OCI-LY1 (cell line): ENCODE data around the gene SLC24A3.

Experiments used
- H2AFZ ChIP-seq: fragments of 200-600 bp; sonication (generic), shearing (Covaris generic); 2 replicates; pipeline ENCODE4 v1.6.0; 2014; ENCODE audit warnings: antibody characterized with exemption, mild to moderate bottlenecking, low read length
- H3F3A ChIP-seq: fragments of 200-600 bp; sonication (generic), shearing (Covaris generic); 2 replicates; pipeline ENCODE4 v1.6.0; 2014; ENCODE audit warnings: mild to moderate bottlenecking, antibody characterized with exemption, low read length, moderate library complexity; ENCODE audit not compliant: insufficient read depth
- H3K27ac ChIP-seq: fragments of 200-600 bp; sonication (generic); 2 replicates; pipeline ENCODE4 v1.5.1; 2014; ENCODE audit warnings: low read length, mixed run types, mild to moderate bottlenecking, low read depth; ENCODE audit not compliant: poor library complexity, severe bottlenecking
- H3K27me3 ChIP-seq: fragments of 200-600 bp; sonication (generic); 2 replicates; pipeline ENCODE4 v1.6.0; 2014; ENCODE audit warnings: antibody characterized with exemption, mild to moderate bottlenecking, low read length, moderate library complexity; ENCODE audit not compliant: insufficient read depth
- H3K36me3 ChIP-seq: fragments of 200-600 bp; sonication (generic); 2 replicates; pipeline ENCODE4 v1.6.1; 2014; ENCODE audit warnings: mild to moderate bottlenecking, antibody characterized with exemption, low read length, moderate library complexity, mixed read lengths; ENCODE audit not compliant: insufficient read depth
- H3K4me1 ChIP-seq: fragments of 200-600 bp; sonication (generic); 2 replicates; pipeline ENCODE4 v1.5.1; 2014; ENCODE audit warnings: mild to moderate bottlenecking, low read length, moderate library complexity; ENCODE audit not compliant: insufficient read depth, severe bottlenecking
- H3K4me2 ChIP-seq: fragments of 200-600 bp; sonication (generic), shearing (Covaris generic); 2 replicates; pipeline ENCODE4 v1.6.1; 2014; ENCODE audit warnings: low read length
- H3K4me3 ChIP-seq: fragments of 200-600 bp; sonication (generic); 2 replicates; pipeline ENCODE4 v1.5.1; 2014; ENCODE audit warnings: low read length, low read depth, mild to moderate bottlenecking, mixed read lengths; ENCODE audit not compliant: poor library complexity, severe bottlenecking
- H3K79me2 ChIP-seq: fragments of 200-600 bp; shearing (Covaris generic); 2 replicates; pipeline ENCODE4 v1.6.1; 2016; ENCODE audit warnings: mixed run types, low read length, mixed read lengths; ENCODE audit not compliant: insufficient read depth
- H3K9ac ChIP-seq: fragments of 200-600 bp; sonication (generic), shearing (Covaris generic); 2 replicates; pipeline ENCODE4 v1.6.1; 2014; ENCODE audit warnings: mild to moderate bottlenecking, low read length, mixed read lengths
- H3K9me2 ChIP-seq: fragments of 200-600 bp; sonication (generic), shearing (Covaris generic); 2 replicates; pipeline ENCODE4 v1.6.1; 2014; ENCODE audit warnings: low read depth, mild to moderate bottlenecking, low read length, mixed read lengths
- H3K9me3 ChIP-seq: fragments of 200-600 bp; shearing (Covaris generic); 2 replicates; pipeline ENCODE4 v1.6.1; 2014; ENCODE audit warnings: low read length, mixed read lengths
- H4K20me1 ChIP-seq: fragments of 200-600 bp; sonication (generic), shearing (Covaris generic); 2 replicates; pipeline ENCODE4 v1.6.0; 2016; ENCODE audit warnings: mild to moderate bottlenecking, low read length; ENCODE audit not compliant: insufficient read depth
- CTCF ChIP-seq: fragments of 200-600 bp; sonication (generic), shearing (Covaris generic); IDR thresholded peaks from 2 replicates; pipeline ENCODE4 v1.5.1; 2017; ENCODE audit warnings: mild to moderate bottlenecking, antibody characterized with exemption, low read length, moderate library complexity, mixed read lengths
- EZH2 ChIP-seq: fragments of 200-600 bp; sonication (generic), shearing (Covaris generic); IDR thresholded peaks from 2 replicates; pipeline ENCODE4 v1.8.0; 2017; ENCODE audit warnings: borderline replicate concordance, mixed run types, mild to moderate bottlenecking, antibody characterized with exemption, low read length, moderate library complexity, mixed read lengths

The SLC24A3 gene

GRCh38 chr20:19405958-19406357, 193.5 kb downstream of the SLC24A3 start:
- no peak overlapping the region for H2AFZ ChIP-seq
- H3K27ac ChIP-seq, result no peak overlapping the region
- no peaks in the 10 kb centered on the region for H3K9me2 ChIP-seq
- no peak overlapping the region for H3K4me2 ChIP-seq
- no peak for TF ChIP-seq EZH2
- TF ChIP-seq CTCF, result no peak
- H3F3A ChIP-seq, result no peaks in the 10 kb centered on the region
- H4K20me1 ChIP-seq, result no peaks in the 10 kb centered on the region
- H3K4me1 ChIP-seq, result no peaks in the 10 kb centered on the region
- H3K9ac ChIP-seq, result no peak overlapping the region
- H3K27me3 ChIP-seq, result no peaks in the 10 kb centered on the region
- H3K4me3 ChIP-seq, result no peak overlapping the region
- H3K9me3 ChIP-seq, result no peaks in the 10 kb centered on the region
- H3K79me2 ChIP-seq, result no peaks in the 10 kb centered on the region
- H3K36me3 ChIP-seq, result no peaks in the 10 kb centered on the region

GRCh38 chr20:19406381-19406780, 193.9 kb downstream of the SLC24A3 start:
- H3K9ac ChIP-seq, result no peak overlapping the region
- no peaks in the 10 kb centered on the region for H3K9me2 ChIP-seq
- no peak for TF ChIP-seq CTCF
- no peak for TF ChIP-seq EZH2
- no peaks in the 10 kb centered on the region for H3K36me3 ChIP-seq
- H3K79me2 ChIP-seq, result no peaks in the 10 kb centered on the region
- H3K27me3 ChIP-seq, result no peaks in the 10 kb centered on the region
- H3F3A ChIP-seq, result no peaks in the 10 kb centered on the region
- H3K4me3 ChIP-seq, result no peak overlapping the region
- H3K9me3 ChIP-seq, result no peaks in the 10 kb centered on the region
- H3K4me2 ChIP-seq, result no peak overlapping the region
- H3K27ac ChIP-seq, result no peak overlapping the region
- H2AFZ ChIP-seq, result no peak overlapping the region
- H4K20me1 ChIP-seq, result no peaks in the 10 kb centered on the region
- H3K4me1 ChIP-seq, result no peaks in the 10 kb centered on the region

- Histone ChIP-seq H3K4me2 (no peak overlapping the region), H3K27me3 (no peaks in the 10 kb centered on the region), H3K79me2 (no peaks in the 10 kb centered on the region), H3K36me3 (no peaks in the 10 kb centered on the region), H3K9me3 (no peaks in the 10 kb centered on the region), H3K4me1 (no peaks in the 10 kb centered on the region), H4K20me1 (no peaks in the 10 kb centered on the region), H3K9me2 (no peaks in the 10 kb centered on the region), H3F3A (no peaks in the 10 kb centered on the region), H2AFZ (no peak overlapping the region), H3K4me3 (no peak overlapping the region), H3K9ac (no peak overlapping the region), H3K27ac (no peak overlapping the region)
- no peak for TF ChIP-seq EZH2
- TF ChIP-seq CTCF, result no peak
Measured at GRCh38 chr20:19407196-19407595, 194.8 kb downstream of the SLC24A3 start.
